SU-DHL-6 (cell line): Measurements from ENCODE around the gene CSF2.

Experiments
- EZH2phosphoT487 ChIP-seq: fragments of 200-600 bp; sonication (generic), shearing (Covaris generic); conservative IDR thresholded peaks from 2 replicates; pipeline ENCODE4 v1.6.1; 2018; ENCODE audit warnings: mild to moderate bottlenecking, antibody characterized with exemption, low read length, moderate library complexity, mixed read lengths
- TF ChIP-seq, protein P1 (sequence below): fragments of 200-600 bp; sonication (generic); IDR thresholded peaks from one replicate; pipeline ENCODE4 v1.5.1; 2017; ENCODE audit warnings: antibody characterized with exemption, mild to moderate bottlenecking, low read length, moderate library complexity; ENCODE audit not compliant: insufficient read depth, poor library complexity, severe bottlenecking

DNA sequence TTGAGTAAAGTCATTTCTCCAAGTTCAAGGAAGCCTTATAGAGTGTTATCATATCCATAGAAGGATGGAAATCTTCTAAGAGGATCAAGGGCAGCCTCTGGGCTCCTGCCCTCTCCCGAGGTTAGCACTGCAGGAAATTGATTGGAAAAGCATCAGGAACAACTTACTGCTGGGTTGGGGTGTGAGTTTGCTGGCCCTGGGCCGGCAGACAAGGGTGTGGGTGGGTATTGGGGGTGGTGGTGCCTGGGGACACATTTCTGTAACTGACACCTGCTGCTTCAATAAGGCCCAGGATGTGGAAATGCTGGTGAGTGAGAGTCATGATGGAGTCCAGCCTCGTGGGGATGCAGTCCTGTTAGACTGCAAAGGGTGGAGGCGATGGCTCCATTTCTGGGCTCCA, 5.5 kb downstream of the CSF2 start:
- TF ChIP-seq, protein P1, sequence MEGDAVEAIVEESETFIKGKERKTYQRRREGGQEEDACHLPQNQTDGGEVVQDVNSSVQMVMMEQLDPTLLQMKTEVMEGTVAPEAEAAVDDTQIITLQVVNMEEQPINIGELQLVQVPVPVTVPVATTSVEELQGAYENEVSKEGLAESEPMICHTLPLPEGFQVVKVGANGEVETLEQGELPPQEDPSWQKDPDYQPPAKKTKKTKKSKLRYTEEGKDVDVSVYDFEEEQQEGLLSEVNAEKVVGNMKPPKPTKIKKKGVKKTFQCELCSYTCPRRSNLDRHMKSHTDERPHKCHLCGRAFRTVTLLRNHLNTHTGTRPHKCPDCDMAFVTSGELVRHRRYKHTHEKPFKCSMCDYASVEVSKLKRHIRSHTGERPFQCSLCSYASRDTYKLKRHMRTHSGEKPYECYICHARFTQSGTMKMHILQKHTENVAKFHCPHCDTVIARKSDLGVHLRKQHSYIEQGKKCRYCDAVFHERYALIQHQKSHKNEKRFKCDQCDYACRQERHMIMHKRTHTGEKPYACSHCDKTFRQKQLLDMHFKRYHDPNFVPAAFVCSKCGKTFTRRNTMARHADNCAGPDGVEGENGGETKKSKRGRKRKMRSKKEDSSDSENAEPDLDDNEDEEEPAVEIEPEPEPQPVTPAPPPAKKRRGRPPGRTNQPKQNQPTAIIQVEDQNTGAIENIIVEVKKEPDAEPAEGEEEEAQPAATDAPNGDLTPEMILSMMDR = no peak
- no peak for TF ChIP-seq EZH2phosphoT487
